ENCODE measurements around the gene HOXB2.

- TF ChIP-seq EZH2 (IDR thresholded peaks at IDR 0.05; ENCODE audit: low read length, missing control alignments) (no peak), CTCF (conservative IDR thresholded peaks at IDR 0.05 in 1 of 2, IDR thresholded peaks at IDR 0.05 in 1 of 2; ENCODE audit: low read depth in 1 of 2, low read length in 2 of 2) (no peak)
Observed at GRCh38 chr17:48510381-48510760, 34.5 kb downstream of the HOXB2 start.
